ENCODE results near the gene OGFOD2. TPM values are rescaled to one million over a fixed set of nuclear protein-coding genes. Genes with fewer than 3 reads are reported as not detected.

OGFOD2 gene
- polyA plus RNA-seq, 1 experiment, result 10.8 TPM

- TF ChIP-seq, protein P1, sequence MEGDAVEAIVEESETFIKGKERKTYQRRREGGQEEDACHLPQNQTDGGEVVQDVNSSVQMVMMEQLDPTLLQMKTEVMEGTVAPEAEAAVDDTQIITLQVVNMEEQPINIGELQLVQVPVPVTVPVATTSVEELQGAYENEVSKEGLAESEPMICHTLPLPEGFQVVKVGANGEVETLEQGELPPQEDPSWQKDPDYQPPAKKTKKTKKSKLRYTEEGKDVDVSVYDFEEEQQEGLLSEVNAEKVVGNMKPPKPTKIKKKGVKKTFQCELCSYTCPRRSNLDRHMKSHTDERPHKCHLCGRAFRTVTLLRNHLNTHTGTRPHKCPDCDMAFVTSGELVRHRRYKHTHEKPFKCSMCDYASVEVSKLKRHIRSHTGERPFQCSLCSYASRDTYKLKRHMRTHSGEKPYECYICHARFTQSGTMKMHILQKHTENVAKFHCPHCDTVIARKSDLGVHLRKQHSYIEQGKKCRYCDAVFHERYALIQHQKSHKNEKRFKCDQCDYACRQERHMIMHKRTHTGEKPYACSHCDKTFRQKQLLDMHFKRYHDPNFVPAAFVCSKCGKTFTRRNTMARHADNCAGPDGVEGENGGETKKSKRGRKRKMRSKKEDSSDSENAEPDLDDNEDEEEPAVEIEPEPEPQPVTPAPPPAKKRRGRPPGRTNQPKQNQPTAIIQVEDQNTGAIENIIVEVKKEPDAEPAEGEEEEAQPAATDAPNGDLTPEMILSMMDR (IDR thresholded peaks at IDR 0.05; ENCODE audit: insufficient read depth, low read depth, low read length), result no peak
- H3K36me3 ChIP-seq (ENCODE audit: control insufficient read depth, insufficient read depth, low read length), result peaks cover 3% of the 10 kb centered on the region
- no peaks in the 10 kb centered on the region for H3K27me3 ChIP-seq (ENCODE audit: control insufficient read depth, insufficient read depth, low read length)
- H3K4me3 ChIP-seq (ENCODE audit: low read depth, low read length), result no peak overlapping the region
- CTCF ChIA-PET, result interaction anchor here (0.9 kb wide), 1 partner anchor 100 kb away, joined by 3 read pairs; no protein-coding TSS in a partner anchor
- POLR2A ChIA-PET, result no interaction called here
- DNase-seq (ENCODE audit: low read depth), result no peak
Measured at GRCh38 chr12:122959566-122960192, 15.4 kb upstream of the OGFOD2 start.

- POLR2A ChIA-PET, result no interaction called here
- DNase-seq (ENCODE audit: low read depth), result no peak
- H3K4me3 ChIP-seq (ENCODE audit: low read depth, low read length), result no peak overlapping the region
- H3K27me3 ChIP-seq (ENCODE audit: control insufficient read depth, insufficient read depth, low read length), result no peaks in the 10 kb centered on the region
- TF ChIP-seq, protein P1 (IDR thresholded peaks at IDR 0.05; ENCODE audit: insufficient read depth, low read depth, low read length), result no peak
- CTCF ChIA-PET, result interaction anchor here (0.9 to 1.2 kb wide), 2 partner anchors 99 to 101 kb away, joined by 3 read pairs; no protein-coding TSS in a partner anchor
- peaks cover 3% of the 10 kb centered on the region for H3K36me3 ChIP-seq (ENCODE audit: control insufficient read depth, insufficient read depth, low read length)
Measured at GRCh38 chr12:122960193-122960569, 14.9 kb upstream of the OGFOD2 start.

GRCh38 chr12:122961531-122962329 lies 13.3 kb upstream of the OGFOD2 start:
- no peak for DNase-seq (ENCODE audit: low read depth)
- POLR2A ChIA-PET, result no interaction called here

GRCh38 chr12:122963941-122964265 lies 11.1 kb upstream of the OGFOD2 start:
- ChIA-PET POLR2A (no interaction called here), CTCF (interaction anchor here (0.9 to 4.1 kb wide), 4 partner anchors 11 to 275 kb away, joined by 3 to 15 read pairs (median 5); no protein-coding TSS in a partner anchor)
- Histone ChIP-seq H3K27me3 (ENCODE audit: control insufficient read depth, insufficient read depth, low read length) (no peaks in the 10 kb centered on the region), H3K36me3 (ENCODE audit: control insufficient read depth, insufficient read depth, low read length) (peaks cover 3% of the 10 kb centered on the region), H3K4me3 (ENCODE audit: low read depth, low read length) (no peak overlapping the region)
- TF ChIP-seq, protein P1 (IDR thresholded peaks at IDR 0.05; ENCODE audit: insufficient read depth, low read depth, low read length), result no peak
- DNase-seq (ENCODE audit: low read depth), result no peak

More at GRCh38 chr12:122961531-122962329, 13.3 kb upstream of the OGFOD2 start:
- H3K27me3 ChIP-seq (ENCODE audit: control insufficient read depth, insufficient read depth, low read length), result no peaks in the 10 kb centered on the region
- H3K4me3 ChIP-seq (ENCODE audit: low read depth, low read length), result no peak overlapping the region
- CTCF ChIA-PET, result interaction anchor here (1.0 to 4.1 kb wide), 4 partner anchors 9 to 277 kb away, joined by 3 to 15 read pairs (median 4); no protein-coding TSS in a partner anchor
- TF ChIP-seq, protein P1 (IDR thresholded peaks at IDR 0.05; ENCODE audit: insufficient read depth, low read depth, low read length), result no peak
- peaks cover 3% of the 10 kb centered on the region for H3K36me3 ChIP-seq (ENCODE audit: control insufficient read depth, insufficient read depth, low read length)
